HL-60 (cell line): ENCODE results near the gene ITPRIPL2.

Experiments used
- CTCF ChIP-seq: IDR thresholded peaks from one replicate; pipeline ENCODE4 v1.5.1; 2011; ENCODE audit warnings: low read length, control low read depth, inconsistent platforms; ENCODE audit not compliant: insufficient read depth
- GABPA ChIP-seq: IDR thresholded peaks from 2 replicates; pipeline ENCODE4 v1.6.1; 2012; ENCODE audit warnings: low read depth
- POLR2AphosphoS5 ChIP-seq: IDR thresholded peaks from 2 replicates; pipeline ENCODE4 v1.6.1; 2012; ENCODE audit warnings: low read depth
- REST ChIP-seq: IDR thresholded peaks from 2 replicates; pipeline ENCODE4 v1.6.1; 2012; ENCODE audit warnings: low read depth; ENCODE audit not compliant: insufficient replicate concordance
- SPI1 ChIP-seq: IDR thresholded peaks from 2 replicates; pipeline ENCODE4 v1.6.1; 2012; ENCODE audit warnings: low read depth, mild to moderate bottlenecking, borderline replicate concordance

- TF ChIP-seq CTCF = no peak
- TF ChIP-seq POLR2AphosphoS5 = no peak
- no peak for TF ChIP-seq GABPA
- no peak for TF ChIP-seq REST
- TF ChIP-seq SPI1 = no peak
These were observed 39.9 kb upstream of the ITPRIPL2 start for GRCh38 chr16:19073863-19074262.
